H9 (cell line): Measurements from ENCODE around the gene RBP7. TPM values are rescaled to one million over a fixed set of nuclear protein-coding genes. Genes with fewer than 3 reads are reported as not detected.

Source experiments
- DNase-seq: peaks from one replicate; pipeline ENCODE4 v3.0.0-alpha.2; 2017
- H2AFZ ChIP-seq: one replicate; pipeline ENCODE4 v1.6.1; 2013; ENCODE audit warnings: mild to moderate bottlenecking, low read length, control low read depth, moderate library complexity
- H2AK5ac ChIP-seq: 2 replicates; pipeline ENCODE4 v1.6.1; 2013; ENCODE audit warnings: low read length, control low read depth, mixed read lengths; ENCODE audit not compliant: insufficient read length
- H2BK120ac ChIP-seq: one replicate; pipeline ENCODE4 v1.6.1; 2013; ENCODE audit warnings: low read depth, mild to moderate bottlenecking, low read length, control low read depth, inconsistent platforms; ENCODE audit not compliant: poor library complexity, severe bottlenecking
- H2BK12ac ChIP-seq: 2 replicates; pipeline ENCODE4 v1.6.1; 2013; ENCODE audit warnings: low read length, control low read depth, mixed read lengths, low read depth; ENCODE audit not compliant: insufficient read length
- H2BK15ac ChIP-seq: 2 replicates; pipeline ENCODE4 v1.6.1; 2013; ENCODE audit warnings: low read depth, low read length, control low read depth
- H2BK20ac ChIP-seq: one replicate; pipeline ENCODE4 v1.6.1; 2013; ENCODE audit warnings: low read depth, mild to moderate bottlenecking, low read length, control low read depth, inconsistent platforms; ENCODE audit not compliant: poor library complexity, severe bottlenecking
- H2BK5ac ChIP-seq: 2 replicates; pipeline ENCODE4 v1.6.1; 2013; ENCODE audit warnings: low read length, control low read depth, mixed read lengths; ENCODE audit not compliant: insufficient read length
- H3K14ac ChIP-seq: 2 replicates; pipeline ENCODE4 v1.6.1; 2013; ENCODE audit warnings: low read length, control low read depth; ENCODE audit not compliant: insufficient read depth
- H3K18ac ChIP-seq: 2 replicates; pipeline ENCODE4 v1.6.1; 2013; ENCODE audit warnings: low read depth, mild to moderate bottlenecking, mixed read lengths, low read length, control low read depth; ENCODE audit not compliant: insufficient read length
- H3K23ac ChIP-seq: 2 replicates; pipeline ENCODE4 v1.6.1; 2013; ENCODE audit warnings: low read length, control low read depth, mixed read lengths, low read depth; ENCODE audit not compliant: insufficient read length
- H3K23me2 ChIP-seq: 2 replicates; pipeline ENCODE4 v1.6.1; 2013; ENCODE audit warnings: low read depth, mild to moderate bottlenecking, mixed read lengths, low read length, control low read depth; ENCODE audit not compliant: insufficient read length, poor library complexity, severe bottlenecking
- H3K27ac ChIP-seq: 2 replicates; pipeline ENCODE4 v1.5.1; 2013; ENCODE audit warnings: low read length, control low read depth, mixed read lengths, low read depth; ENCODE audit not compliant: insufficient read length
- H3K27me3 ChIP-seq: 2 replicates; pipeline ENCODE4 v1.6.1; 2013; ENCODE audit warnings: low read length, control low read depth, inconsistent platforms; ENCODE audit not compliant: insufficient read depth
- H3K4ac ChIP-seq: 2 replicates; pipeline ENCODE4 v1.6.1; 2013; ENCODE audit warnings: low read depth, mild to moderate bottlenecking, control low read depth, inconsistent platforms, low read length, moderate library complexity
- H3K4me1 ChIP-seq: 2 replicates; pipeline ENCODE4 v1.6.1; 2013; ENCODE audit warnings: low read length, control low read depth, inconsistent platforms; ENCODE audit not compliant: insufficient read depth
- H3K4me2 ChIP-seq: 2 replicates; pipeline ENCODE4 v1.6.1; 2013; ENCODE audit warnings: low read length, control low read depth, mixed read lengths; ENCODE audit not compliant: insufficient read length, insufficient read depth
- H3K56ac ChIP-seq: 2 replicates; pipeline ENCODE4 v1.6.1; 2013; ENCODE audit warnings: low read depth, mild to moderate bottlenecking, mixed read lengths, low read length, control low read depth; ENCODE audit not compliant: insufficient read length
- H3K79me1 ChIP-seq: 2 replicates; pipeline ENCODE4 v1.6.1; 2013; ENCODE audit warnings: low read depth, mild to moderate bottlenecking, moderate library complexity, low read length, control low read depth, inconsistent platforms; ENCODE audit not compliant: insufficient read depth, poor library complexity, severe bottlenecking
- H3K79me2 ChIP-seq: 2 replicates; pipeline ENCODE4 v1.6.1; 2013; ENCODE audit warnings: low read length, control low read depth, inconsistent platforms; ENCODE audit not compliant: insufficient read depth
- H3K9ac ChIP-seq: 2 replicates; pipeline ENCODE4 v1.6.1; 2013; ENCODE audit warnings: low read length, control low read depth, mixed read lengths; ENCODE audit not compliant: insufficient read length; ENCODE audit errors: extremely low read depth
- H3K9me3 ChIP-seq: one replicate; pipeline ENCODE4 v1.6.1; 2013; ENCODE audit warnings: low read depth, low read length, inconsistent platforms; ENCODE audit not compliant: control insufficient read depth
- H3T11ph ChIP-seq: one replicate; pipeline ENCODE4 v1.6.1; 2013; ENCODE audit warnings: mild to moderate bottlenecking, low read length, control low read depth, inconsistent platforms
- H4K20me1 ChIP-seq: one replicate; pipeline ENCODE4 v1.6.1; 2013; ENCODE audit not compliant: control insufficient read depth, insufficient read length, insufficient read depth
- H4K5ac ChIP-seq: 2 replicates; pipeline ENCODE4 v1.6.1; 2013; ENCODE audit warnings: low read depth, mild to moderate bottlenecking, mixed read lengths, low read length, control low read depth; ENCODE audit not compliant: insufficient read length
- H4K8ac ChIP-seq: replicated peaks from 2 replicates; pipeline ENCODE4 v1.6.1; 2013; ENCODE audit warnings: low read length, control low read depth, mixed read lengths, low read depth; ENCODE audit not compliant: insufficient read length
- H4K91ac ChIP-seq: 2 replicates; pipeline ENCODE4 v1.6.1; 2013; ENCODE audit warnings: low read depth, mild to moderate bottlenecking, moderate library complexity, mixed read lengths, low read length, control low read depth; ENCODE audit not compliant: insufficient read length
- H3K27ac Mint-ChIP-seq, 3 experiments: 2 replicates in 2 of 3; 3 replicates in 1 of 3; pipeline ENCODE4 v1.8.0; 2020 to 2021; ENCODE audit warnings: mixed read lengths in 3 of 3, mild to moderate bottlenecking in 1 of 3, moderate library complexity in 1 of 3
- H3K27me3 Mint-ChIP-seq: 2 replicates; pipeline ENCODE4 v1.8.0; 2021; ENCODE audit warnings: low read depth, mild to moderate bottlenecking, moderate library complexity, mixed read lengths
- H3K36me3 Mint-ChIP-seq, 3 experiments: 2 replicates in 2 of 3; 3 replicates in 1 of 3; pipeline ENCODE4 v1.8.0; 2020 to 2021; ENCODE audit warnings: low read depth in 3 of 3, mixed read lengths in 3 of 3; ENCODE audit not compliant: insufficient read depth in 1 of 3
- H3K4me1 Mint-ChIP-seq, 2 experiments: 2 replicates each; pipeline ENCODE4 v1.8.0; 2020; ENCODE audit warnings: mixed read lengths in 2 of 2
- H3K4me3 Mint-ChIP-seq, 2 experiments: 2 replicates in 1 of 2; 3 replicates in 1 of 2; pipeline ENCODE4 v1.8.0; 2020 to 2021; ENCODE audit warnings: mild to moderate bottlenecking in 2 of 2, mixed read lengths in 2 of 2, moderate library complexity in 1 of 2
- H3K9me3 Mint-ChIP-seq, 2 experiments: 2 replicates in 1 of 2; 3 replicates in 1 of 2; pipeline ENCODE4 v1.8.0; 2020; ENCODE audit warnings: mild to moderate bottlenecking in 2 of 2, mixed read lengths in 2 of 2, moderate library complexity in 1 of 2
- WGBS: extraction: QIAGEN DNeasy Blood & Tissue Kit; methylation state at CpG from one replicate; pipeline ENCODE4 v1.1.7; 2013; ENCODE audit warnings: missing lambda C conversion rate, low lambda C conversion rate, mixed read lengths; ENCODE audit not compliant: insufficient read length; ENCODE audit errors: extremely low coverage; 5-methylcytosine and 5-hydroxymethylcytosine counted together
- long read RNA-seq: library from polyadenylated mRNA; unstranded; transcript quantifications from one replicate; pipeline ENCODE4 v2.0.0, GENCODE V29; 2020
- total RNA-seq: library from RNA; stranded (reverse); gene quantifications from 2 replicates; pipeline ENCODE4 v1.2.1, GENCODE V29; 2021
- TF ChIP-seq, protein P1 (sequence below): fragments of 200-600 bp; sonication (generic); conservative IDR thresholded peaks from 3 replicates; pipeline ENCODE4 v1.8.0; 2021; ENCODE audit warnings: antibody characterized with exemption, mild to moderate bottlenecking

The RBP7 gene
- total RNA-seq, result 4.5 and 6.2 TPM in 2 replicates
- long read RNA-seq, partial matches to known transcripts, result 0 of 1 reads
- long read RNA-seq, other reads (novel, unspliced or antisense), result 0 of 1 reads

DNA sequence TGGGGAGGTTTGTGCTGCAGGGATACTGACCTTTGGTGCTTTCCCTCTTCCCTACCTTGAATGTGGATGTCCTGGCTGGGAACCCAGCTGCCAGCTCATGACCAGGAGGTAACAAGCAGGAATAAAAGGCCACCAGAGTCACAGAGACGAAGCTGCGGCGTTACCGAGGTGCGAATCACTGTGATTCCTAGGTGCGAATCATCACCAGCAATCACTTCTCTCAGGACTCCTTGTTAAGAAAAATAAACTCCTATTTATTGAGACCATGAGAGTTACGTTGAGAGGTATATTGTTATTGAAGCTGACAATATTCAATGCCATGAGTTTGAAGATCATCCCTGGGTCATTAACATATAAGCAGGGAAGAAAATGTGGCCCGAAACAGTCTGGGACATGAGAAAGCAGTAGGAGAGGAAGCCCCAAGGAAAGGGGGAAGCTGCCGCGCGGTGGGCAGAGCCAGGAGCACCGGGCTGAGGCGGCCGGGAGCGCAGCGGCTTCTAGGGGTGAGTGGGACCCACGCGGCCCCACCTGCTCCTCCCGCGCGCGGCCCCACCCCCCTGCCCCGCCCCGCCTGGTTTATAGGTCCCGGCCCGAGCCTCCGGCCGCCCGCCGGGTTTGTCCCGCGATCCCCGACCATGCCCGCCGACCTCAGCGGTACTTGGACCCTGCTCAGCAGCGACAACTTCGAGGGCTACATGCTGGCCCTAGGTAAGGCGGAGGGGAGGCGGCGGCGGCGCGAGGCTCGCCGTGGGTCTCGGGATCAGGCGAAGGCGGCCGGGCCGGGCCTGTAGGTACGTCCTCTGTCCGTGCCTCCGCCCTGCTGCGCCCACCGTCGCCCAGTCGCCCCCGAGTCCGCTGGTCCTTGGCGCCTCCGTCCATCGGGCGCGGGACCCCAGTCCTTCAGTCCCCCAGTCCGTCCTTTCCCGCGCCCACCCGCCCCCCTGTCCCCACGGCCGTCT lies at the start of gene RBP7:
RBP7 (plus strand) TSS at position 605 of the 959 bp plus-strand sequence; CDS start at position 636, 31 bp downstream.
- Mint-ChIP-seq H3K27me3 (peaks cover 60% of the 10 kb centered on the region), H3K36me3 (no peaks in the 10 kb centered on the region; a peak in 1 of 7 replicates), H3K4me3 (peak within 1 kb of the TSS; percentile 68 to 89), H3K4me1 (peaks cover 4 to 5% of the 10 kb centered on the region in 2 experiments), H3K9me3 (peaks cover 0 to 2% of the 10 kb centered on the region in 2 experiments; a peak in 2 of 5 replicates), H3K27ac (no peak within 1 kb of the TSS; a peak in 1 of 7 replicates)
- Histone ChIP-seq H3K56ac (no peak within 1 kb of the TSS), H3K9me3 (no peaks in the 10 kb centered on the region), H2AFZ (no peak within 1 kb of the TSS), H3T11ph (no peak within 1 kb of the TSS), H3K14ac (no peak within 1 kb of the TSS), H2AK5ac (no peak within 1 kb of the TSS), H2BK20ac (no peak within 1 kb of the TSS), H3K79me2 (no peaks in the 10 kb centered on the region), H2BK5ac (no peak within 1 kb of the TSS), H3K4me1 (no peaks in the 10 kb centered on the region; the same call in 1 of the 2 replicates), H4K8ac (no peak within 1 kb of the TSS), H2BK120ac (peak within 1 kb of the TSS; percentile 25), H4K20me1 (no peaks in the 10 kb centered on the region), H4K91ac (no peak within 1 kb of the TSS), H3K23me2 (no peaks in the 10 kb centered on the region), H3K4ac (no peak within 1 kb of the TSS), H3K27me3 (peaks cover 17% of the 10 kb centered on the region; the same call in 1 of the 2 replicates), H4K5ac (no peak within 1 kb of the TSS), H3K79me1 (no peaks in the 10 kb centered on the region), H3K27ac (no peak within 1 kb of the TSS), H2BK15ac (no peak within 1 kb of the TSS), H3K4me2 (peak within 1 kb of the TSS; percentile 32), H3K18ac (peak within 1 kb of the TSS; percentile 50), H3K23ac (no peak within 1 kb of the TSS), H3K9ac (no peak within 1 kb of the TSS), H2BK12ac (no peak within 1 kb of the TSS)
- DNase-seq, result peak; percentile 59
- TF ChIP-seq, protein P1, sequence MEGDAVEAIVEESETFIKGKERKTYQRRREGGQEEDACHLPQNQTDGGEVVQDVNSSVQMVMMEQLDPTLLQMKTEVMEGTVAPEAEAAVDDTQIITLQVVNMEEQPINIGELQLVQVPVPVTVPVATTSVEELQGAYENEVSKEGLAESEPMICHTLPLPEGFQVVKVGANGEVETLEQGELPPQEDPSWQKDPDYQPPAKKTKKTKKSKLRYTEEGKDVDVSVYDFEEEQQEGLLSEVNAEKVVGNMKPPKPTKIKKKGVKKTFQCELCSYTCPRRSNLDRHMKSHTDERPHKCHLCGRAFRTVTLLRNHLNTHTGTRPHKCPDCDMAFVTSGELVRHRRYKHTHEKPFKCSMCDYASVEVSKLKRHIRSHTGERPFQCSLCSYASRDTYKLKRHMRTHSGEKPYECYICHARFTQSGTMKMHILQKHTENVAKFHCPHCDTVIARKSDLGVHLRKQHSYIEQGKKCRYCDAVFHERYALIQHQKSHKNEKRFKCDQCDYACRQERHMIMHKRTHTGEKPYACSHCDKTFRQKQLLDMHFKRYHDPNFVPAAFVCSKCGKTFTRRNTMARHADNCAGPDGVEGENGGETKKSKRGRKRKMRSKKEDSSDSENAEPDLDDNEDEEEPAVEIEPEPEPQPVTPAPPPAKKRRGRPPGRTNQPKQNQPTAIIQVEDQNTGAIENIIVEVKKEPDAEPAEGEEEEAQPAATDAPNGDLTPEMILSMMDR, result no peak
- no CpG with 5 or more reads among the region's 71 CpGs for WGBS
